PFSK-1 (cell line): Measurements from ENCODE around the gene CLN3.

Source experiments
- FOXP2 ChIP-seq: optimal IDR thresholded peaks from 2 replicates; pipeline ENCODE3; 2011; ENCODE audit warnings: borderline replicate concordance, control low read depth, inconsistent platforms; ENCODE audit not compliant: insufficient read depth; ENCODE audit errors: extremely low read length, extremely low read depth
- POLR2AphosphoS5 ChIP-seq: IDR thresholded peaks from 2 replicates; pipeline ENCODE4 v1.6.1; 2012; ENCODE audit warnings: low read depth, mild to moderate bottlenecking, control low read depth, low read length, moderate library complexity
- SIN3A ChIP-seq: IDR thresholded peaks from 2 replicates; pipeline ENCODE4 v1.6.1; 2012; ENCODE audit warnings: mild to moderate bottlenecking, low read length, moderate library complexity, borderline replicate concordance; ENCODE audit not compliant: insufficient read depth
- TAF1 ChIP-seq: IDR thresholded peaks from 2 replicates; pipeline ENCODE4 v1.6.1; 2012; ENCODE audit warnings: low read length, control low read depth, borderline replicate concordance; ENCODE audit not compliant: insufficient read depth
- TF ChIP-seq, protein P1 (sequence below), 2 experiments: IDR thresholded peaks; 2 replicates each; pipeline versions ENCODE4 v1.6.1 to v1.8.0; 2011 to 2012; ENCODE audit warnings: low read depth in 2 of 2, low read length in 2 of 2, control low read depth in 1 of 2, inconsistent platforms in 1 of 2, mild to moderate bottlenecking in 1 of 2, moderate library complexity in 1 of 2; ENCODE audit not compliant: insufficient read depth in 1 of 2

The CLN3 gene

DNA sequence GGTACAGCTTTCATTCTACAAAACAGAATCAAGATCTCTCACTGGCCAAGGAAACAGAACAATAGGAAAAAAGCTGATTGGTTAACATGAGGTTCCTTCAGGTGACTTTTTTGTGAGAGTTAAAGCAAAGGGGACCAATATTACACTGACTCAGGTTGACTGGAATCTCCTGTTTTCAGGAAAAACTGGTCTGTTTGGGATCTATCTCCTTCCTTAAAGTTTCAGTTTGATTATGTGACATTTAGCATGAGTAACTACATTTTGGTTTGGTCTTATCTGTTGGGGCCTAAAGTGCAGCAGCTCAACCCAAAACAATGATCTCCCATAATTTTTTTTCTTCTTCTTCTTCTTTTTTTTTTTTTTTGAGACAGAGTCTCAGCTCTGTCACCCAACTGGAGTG lies 37.2 kb upstream of the CLN3 start:
- TF ChIP-seq SIN3A: no peak
- TF ChIP-seq POLR2AphosphoS5: no peak
- TF ChIP-seq TAF1: no peak
- no peak for TF ChIP-seq FOXP2

DNA sequence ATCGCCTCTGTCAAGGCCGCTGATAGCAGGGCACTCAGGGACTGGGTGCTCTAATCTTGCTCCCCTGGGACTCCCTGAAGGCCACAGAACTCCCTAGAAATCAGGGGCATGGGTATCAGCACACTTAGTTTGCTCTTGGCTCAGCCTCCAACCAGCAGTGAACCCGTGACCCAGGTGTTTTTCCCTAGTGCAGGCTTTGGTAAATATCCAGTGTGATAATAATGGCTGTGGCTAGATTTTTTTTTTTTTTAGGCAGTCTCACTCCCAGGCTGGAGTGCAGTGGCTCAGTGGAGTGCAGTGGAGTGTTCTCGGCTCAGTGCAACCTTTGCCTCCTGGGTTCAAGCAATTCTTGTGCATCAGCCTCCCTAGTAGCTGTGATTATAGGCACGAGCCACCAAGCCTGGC lies 36.6 kb upstream of the CLN3 start:
- TF ChIP-seq POLR2AphosphoS5 (no peak), FOXP2 (no peak), SIN3A (no peak)
- TF ChIP-seq, protein P1, sequence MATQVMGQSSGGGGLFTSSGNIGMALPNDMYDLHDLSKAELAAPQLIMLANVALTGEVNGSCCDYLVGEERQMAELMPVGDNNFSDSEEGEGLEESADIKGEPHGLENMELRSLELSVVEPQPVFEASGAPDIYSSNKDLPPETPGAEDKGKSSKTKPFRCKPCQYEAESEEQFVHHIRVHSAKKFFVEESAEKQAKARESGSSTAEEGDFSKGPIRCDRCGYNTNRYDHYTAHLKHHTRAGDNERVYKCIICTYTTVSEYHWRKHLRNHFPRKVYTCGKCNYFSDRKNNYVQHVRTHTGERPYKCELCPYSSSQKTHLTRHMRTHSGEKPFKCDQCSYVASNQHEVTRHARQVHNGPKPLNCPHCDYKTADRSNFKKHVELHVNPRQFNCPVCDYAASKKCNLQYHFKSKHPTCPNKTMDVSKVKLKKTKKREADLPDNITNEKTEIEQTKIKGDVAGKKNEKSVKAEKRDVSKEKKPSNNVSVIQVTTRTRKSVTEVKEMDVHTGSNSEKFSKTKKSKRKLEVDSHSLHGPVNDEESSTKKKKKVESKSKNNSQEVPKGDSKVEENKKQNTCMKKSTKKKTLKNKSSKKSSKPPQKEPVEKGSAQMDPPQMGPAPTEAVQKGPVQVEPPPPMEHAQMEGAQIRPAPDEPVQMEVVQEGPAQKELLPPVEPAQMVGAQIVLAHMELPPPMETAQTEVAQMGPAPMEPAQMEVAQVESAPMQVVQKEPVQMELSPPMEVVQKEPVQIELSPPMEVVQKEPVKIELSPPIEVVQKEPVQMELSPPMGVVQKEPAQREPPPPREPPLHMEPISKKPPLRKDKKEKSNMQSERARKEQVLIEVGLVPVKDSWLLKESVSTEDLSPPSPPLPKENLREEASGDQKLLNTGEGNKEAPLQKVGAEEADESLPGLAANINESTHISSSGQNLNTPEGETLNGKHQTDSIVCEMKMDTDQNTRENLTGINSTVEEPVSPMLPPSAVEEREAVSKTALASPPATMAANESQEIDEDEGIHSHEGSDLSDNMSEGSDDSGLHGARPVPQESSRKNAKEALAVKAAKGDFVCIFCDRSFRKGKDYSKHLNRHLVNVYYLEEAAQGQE (IDR thresholded peaks at IDR 0.05; ENCODE audit: insufficient read depth in 1 of 2, low read depth in 2 of 2, low read length in 2 of 2): no peak

DNA sequence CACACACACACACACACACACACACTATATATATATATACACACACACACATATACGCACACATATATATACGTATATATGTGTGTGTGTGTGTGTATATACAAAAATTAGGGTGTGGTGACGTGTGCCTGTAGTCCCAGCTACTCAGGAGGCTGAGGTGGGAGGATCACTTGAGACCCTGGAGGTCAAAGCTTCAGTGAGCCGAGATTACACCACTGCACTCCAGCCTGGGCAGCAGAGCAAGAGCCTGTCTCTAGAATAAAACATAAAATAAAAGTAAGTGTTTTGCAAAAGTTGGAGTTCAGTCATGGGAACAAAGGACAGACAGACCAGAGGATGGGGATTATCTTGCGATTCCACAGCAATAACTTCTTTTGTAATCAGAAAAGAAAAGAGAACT lies 36.1 kb upstream of the CLN3 start:
- TF ChIP-seq TAF1 (no peak), SIN3A (no peak), FOXP2 (no peak), POLR2AphosphoS5 (no peak)
- TF ChIP-seq, protein P1 (IDR thresholded peaks at IDR 0.05; ENCODE audit: insufficient read depth in 1 of 2, low read depth in 2 of 2, low read length in 2 of 2): no peak

- TF ChIP-seq, protein P1 (IDR thresholded peaks at IDR 0.05; ENCODE audit: insufficient read depth in 1 of 2, low read depth in 2 of 2, low read length in 2 of 2): no peak
- TF ChIP-seq FOXP2: no peak
- no peak for TF ChIP-seq POLR2AphosphoS5
- TF ChIP-seq SIN3A: no peak
- TF ChIP-seq TAF1: no peak
Observed at GRCh38 chr16:28526201-28527099, 34.6 kb upstream of the CLN3 start.

- TF ChIP-seq, protein P1 (IDR thresholded peaks at IDR 0.05; ENCODE audit: insufficient read depth in 1 of 2, low read depth in 2 of 2, low read length in 2 of 2): no peak
- no peak for TF ChIP-seq TAF1
- TF ChIP-seq SIN3A: no peak
- TF ChIP-seq FOXP2: no peak
- TF ChIP-seq POLR2AphosphoS5: no peak
Observed at GRCh38 chr16:28524681-28525171, 32.9 kb upstream of the CLN3 start.
